Lower leg skin (tissue), 4 donors: ENCODE data around the gene NEK1. TPM values are rescaled to one million over a fixed set of nuclear protein-coding genes. Genes with fewer than 3 reads are reported as not detected.

Source experiments
- DNase-seq, 2 donors: peaks; one replicate each; pipeline ENCODE4 v3.0.0-alpha.2; 2019; ENCODE audit warnings: low spot score in 2 of 2
- H3K4me3 ChIP-seq: fragments of 200-600 bp; sonication (generic); 2 replicates; pipeline ENCODE4 v1.5.1; 2017; ENCODE audit warnings: mild to moderate bottlenecking, low read depth; ENCODE audit not compliant: poor library complexity, severe bottlenecking
- POLR2A ChIP-seq, 2 donors: fragments of 450-650 bp; IDR thresholded peaks; one replicate each; pipeline ENCODE4 v1.6.1; 2016 to 2017; ENCODE audit warnings: antibody characterized with exemption in 2 of 2, mild to moderate bottlenecking in 1 of 2, moderate library complexity in 1 of 2
- WGBS, 2 donors: methylation state at CpG; one replicate each; pipeline ENCODE4 v1.1.5; 2018; 5-methylcytosine and 5-hydroxymethylcytosine counted together
- intact Hi-C: fragments of 100-400 bp; cut with DNase I; formaldehyde crosslinking; loops from one replicate; pipeline ENCODE4 v1.15.0; 2023; ENCODE audit warnings: low total_unique reads
- total RNA-seq, 4 donors: library from RNA; depleted of rRNA; stranded (reverse); fragments of >200 nt; gene quantifications; one replicate each; pipeline ENCODE4 v1.1.0, GENCODE V29; 2016
- TF ChIP-seq, protein P1 (sequence below), 3 donors: fragments of 450-650 bp; IDR thresholded peaks; one replicate each; pipeline ENCODE4 v1.5.1; 2016; ENCODE audit warnings: antibody characterized with exemption in 3 of 3, mild to moderate bottlenecking in 3 of 3, moderate library complexity in 2 of 3

The NEK1 gene
- total RNA-seq, 4 donors from 2014 or later = 4.8 to 6.9 (median 5.5) TPM

DNA sequence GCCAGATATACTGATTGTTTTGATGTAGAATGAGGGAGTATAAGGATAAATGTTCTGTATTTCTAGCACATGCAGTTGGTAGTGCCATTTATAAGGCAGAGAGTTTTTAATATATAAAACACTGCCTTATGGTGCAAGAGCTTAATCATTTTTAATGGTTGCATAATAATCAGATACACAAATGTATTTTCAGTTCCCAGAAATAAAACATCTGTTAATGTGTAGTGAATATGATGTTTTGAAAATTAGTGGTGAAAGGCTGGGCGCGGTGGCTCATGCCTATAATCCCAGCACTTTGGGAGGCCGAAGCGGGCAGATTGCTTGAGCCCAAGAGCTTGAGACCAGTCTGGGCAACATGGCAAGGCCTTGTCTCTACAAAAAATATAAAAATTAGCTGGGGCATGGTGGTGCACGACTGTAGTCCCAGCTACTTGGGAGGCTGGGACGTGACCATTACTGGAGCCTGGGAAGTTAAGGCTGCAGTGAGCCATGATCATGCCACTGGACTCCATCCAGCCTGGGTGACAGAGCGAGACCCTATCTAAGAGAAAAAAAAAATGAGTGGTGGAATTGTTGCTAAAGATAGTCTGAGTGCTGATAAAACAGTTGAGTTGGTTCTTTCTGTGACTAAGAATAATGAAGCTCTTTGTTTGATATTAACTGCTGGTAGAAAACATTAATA is 37.3 kb upstream of the NEK1 start:
- intact Hi-C loops = no loop called here
- no peak overlapping the region for H3K4me3 ChIP-seq
- no peak for DNase-seq
- WGBS, 2 donors = 85 to 86% methylated on average over 7 of the region's 7 CpGs
- TF ChIP-seq, protein P1, sequence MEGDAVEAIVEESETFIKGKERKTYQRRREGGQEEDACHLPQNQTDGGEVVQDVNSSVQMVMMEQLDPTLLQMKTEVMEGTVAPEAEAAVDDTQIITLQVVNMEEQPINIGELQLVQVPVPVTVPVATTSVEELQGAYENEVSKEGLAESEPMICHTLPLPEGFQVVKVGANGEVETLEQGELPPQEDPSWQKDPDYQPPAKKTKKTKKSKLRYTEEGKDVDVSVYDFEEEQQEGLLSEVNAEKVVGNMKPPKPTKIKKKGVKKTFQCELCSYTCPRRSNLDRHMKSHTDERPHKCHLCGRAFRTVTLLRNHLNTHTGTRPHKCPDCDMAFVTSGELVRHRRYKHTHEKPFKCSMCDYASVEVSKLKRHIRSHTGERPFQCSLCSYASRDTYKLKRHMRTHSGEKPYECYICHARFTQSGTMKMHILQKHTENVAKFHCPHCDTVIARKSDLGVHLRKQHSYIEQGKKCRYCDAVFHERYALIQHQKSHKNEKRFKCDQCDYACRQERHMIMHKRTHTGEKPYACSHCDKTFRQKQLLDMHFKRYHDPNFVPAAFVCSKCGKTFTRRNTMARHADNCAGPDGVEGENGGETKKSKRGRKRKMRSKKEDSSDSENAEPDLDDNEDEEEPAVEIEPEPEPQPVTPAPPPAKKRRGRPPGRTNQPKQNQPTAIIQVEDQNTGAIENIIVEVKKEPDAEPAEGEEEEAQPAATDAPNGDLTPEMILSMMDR (IDR thresholded peaks at IDR 0.05) = no peak
- no peak for TF ChIP-seq POLR2A (IDR thresholded peaks at IDR 0.05)

DNA sequence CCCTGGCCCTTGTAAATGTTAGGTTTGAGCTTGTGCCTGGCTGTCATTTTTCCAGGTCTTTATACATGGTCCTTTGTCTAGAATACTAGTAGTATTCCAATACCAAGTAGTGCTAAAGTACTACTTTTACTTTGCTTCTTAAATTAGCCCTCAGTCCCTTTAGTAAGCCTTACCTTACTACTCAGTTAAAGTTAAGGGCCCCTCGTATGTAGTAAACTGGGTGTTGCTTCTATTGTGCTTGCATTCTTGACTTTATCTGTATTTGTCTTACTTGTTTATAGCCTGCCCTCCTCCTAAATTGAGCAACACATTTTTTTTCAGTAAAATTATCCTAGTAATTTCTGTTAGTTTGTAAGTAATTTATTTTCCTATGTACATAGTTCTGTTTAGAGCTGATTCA is 33.2 kb upstream of the NEK1 start:
- intact Hi-C loops = no loop called here
- 91 to 93% methylated on average over 1 of the region's 1 CpG for WGBS, 2 donors
- no peak for DNase-seq
- H3K4me3 ChIP-seq = no peak overlapping the region
- no peak for TF ChIP-seq POLR2A (IDR thresholded peaks at IDR 0.05)
- TF ChIP-seq, protein P1 (IDR thresholded peaks at IDR 0.05) = no peak

DNA sequence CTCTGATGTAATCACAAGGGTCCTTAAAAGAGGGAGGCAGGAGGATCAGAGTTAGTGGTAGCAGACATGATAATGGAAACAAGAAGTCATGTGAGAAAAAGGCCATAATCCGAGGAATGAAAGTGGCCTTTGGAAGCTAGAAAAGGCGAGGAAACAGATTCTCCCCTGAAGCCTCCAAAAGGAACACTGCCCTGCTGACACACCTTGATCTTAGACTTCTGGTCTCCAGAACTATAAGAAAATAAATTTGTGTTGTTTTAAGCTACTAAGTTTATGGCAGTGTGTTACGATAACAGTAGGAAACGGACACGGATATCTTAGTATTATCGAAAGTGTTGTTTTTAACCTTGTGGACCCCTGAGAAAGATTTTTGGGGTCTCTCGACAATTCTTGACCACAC is 32.4 kb upstream of the NEK1 start:
- H3K4me3 ChIP-seq = no peak overlapping the region
- no peak for DNase-seq
- 94 to 96% methylated on average over 7 of the region's 7 CpGs for WGBS, 2 donors
- TF ChIP-seq POLR2A (IDR thresholded peaks at IDR 0.05) = no peak
- TF ChIP-seq, protein P1 (IDR thresholded peaks at IDR 0.05) = no peak
- intact Hi-C loops = no loop called here

DNA sequence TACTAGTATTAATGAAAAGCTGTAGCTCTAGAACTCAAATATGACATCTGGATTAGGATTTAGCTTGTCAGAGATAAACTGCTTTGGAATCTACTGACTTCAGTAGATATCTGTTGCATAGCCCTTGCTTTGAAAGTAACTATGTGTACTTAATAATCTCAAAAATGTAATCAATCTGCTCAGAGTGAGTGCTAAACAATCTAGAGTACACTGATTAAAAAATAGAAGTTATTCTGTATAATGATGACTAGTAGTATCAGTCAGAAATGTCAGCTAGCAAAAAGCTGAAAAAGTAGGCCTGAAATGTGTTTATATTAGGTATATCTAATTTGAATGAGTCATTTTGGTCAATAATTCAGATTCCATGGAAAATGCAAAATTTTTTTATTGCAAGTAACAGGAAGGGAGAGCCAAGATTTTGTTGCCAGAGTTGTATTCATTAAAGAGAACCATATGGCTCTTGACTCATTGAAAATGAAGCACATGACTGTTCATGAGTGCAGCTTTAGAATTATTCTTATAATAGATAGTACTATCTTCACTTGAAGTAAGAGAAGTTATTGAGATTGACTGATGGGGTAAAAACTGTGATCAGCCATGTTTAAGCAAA is 28.0 kb upstream of the NEK1 start:
- intact Hi-C loops = no loop called here
- no peak overlapping the region for H3K4me3 ChIP-seq
- DNase-seq = no peak
- TF ChIP-seq, protein P1 (IDR thresholded peaks at IDR 0.05) = no peak
- no peak for TF ChIP-seq POLR2A (IDR thresholded peaks at IDR 0.05)

DNA sequence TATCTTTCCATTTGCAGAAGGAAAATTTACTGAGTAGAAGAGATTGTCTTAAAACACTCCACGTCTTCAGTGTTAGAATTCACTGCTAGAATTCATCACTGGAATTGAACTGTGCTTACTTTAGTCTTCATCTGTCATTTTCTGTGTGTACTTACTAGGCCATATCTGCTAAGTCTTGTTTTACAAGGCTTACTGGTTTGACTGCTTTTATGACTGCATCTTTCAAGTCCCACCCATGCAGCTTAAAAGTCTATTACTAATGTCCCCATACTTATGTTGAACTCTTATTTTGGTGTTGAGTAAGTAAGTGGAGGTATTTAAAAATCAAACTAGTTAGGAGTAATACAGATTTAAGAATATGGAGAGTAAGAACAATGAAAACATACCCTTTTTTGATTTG is 22.6 kb upstream of the NEK1 start:
- WGBS, 2 donors = 41 to 57% methylated on average over 1 of the region's 1 CpG

More for the DNA sequence above, 22.6 kb upstream of the NEK1 start:
- DNase-seq = no peak
- no peak overlapping the region for H3K4me3 ChIP-seq
- no peak for TF ChIP-seq POLR2A (IDR thresholded peaks at IDR 0.05)
- TF ChIP-seq, protein P1 (IDR thresholded peaks at IDR 0.05) = no peak
- intact Hi-C loops = no loop called here
